Measurements from ENCODE around the gene COPS7A. TPM values are rescaled to one million over a fixed set of nuclear protein-coding genes. Genes with fewer than 3 reads are reported as not detected.

Gene COPS7A
- total and polyA plus RNA-seq, 9 of the 15 experiments (the other 6 are each of a cell fraction or from before 2014, with no cell fraction given) = 12.7 to 36.0 (median 24.3) TPM

GRCh38 chr12:6766651-6767349 is 43.0 kb downstream of the COPS7A start (continued):
- no peak for TF ChIP-seq ZNF280B (CRISPR knock-in tag; IDR thresholded peaks at IDR 0.05)
- TF ChIP-seq PTTG1 (tag; IDR thresholded peaks at IDR 0.05; ENCODE audit: low read depth) = no peak
- TF ChIP-seq MYC (IDR thresholded peaks at IDR 0.05; ENCODE audit: low read depth, low read length) = peak; percentile 58
- no peak for TF ChIP-seq MYC (CRISPR knock-in tag; IDR thresholded peaks at IDR 0.05; ENCODE audit: borderline replicate concordance, low read depth)
- TF ChIP-seq CXXC5 (CRISPR knock-in tag; IDR thresholded peaks at IDR 0.05) = peak; percentile 68
- no peak for TF ChIP-seq FUS (optimal IDR thresholded peaks at IDR 0.05; ENCODE audit: low read depth, low read length)
- TF ChIP-seq CREM (IDR thresholded peaks at IDR 0.05; ENCODE audit: low read depth) = 0 out of 2 replicates have a peak, but pooled peaks have one; percentile 18
- TF ChIP-seq FOXA3 (CRISPR knock-in tag; conservative IDR thresholded peaks at IDR 0.05 in 1 of 2, IDR thresholded peaks at IDR 0.05 in 1 of 2) = no peak
- TF ChIP-seq, protein P1, sequence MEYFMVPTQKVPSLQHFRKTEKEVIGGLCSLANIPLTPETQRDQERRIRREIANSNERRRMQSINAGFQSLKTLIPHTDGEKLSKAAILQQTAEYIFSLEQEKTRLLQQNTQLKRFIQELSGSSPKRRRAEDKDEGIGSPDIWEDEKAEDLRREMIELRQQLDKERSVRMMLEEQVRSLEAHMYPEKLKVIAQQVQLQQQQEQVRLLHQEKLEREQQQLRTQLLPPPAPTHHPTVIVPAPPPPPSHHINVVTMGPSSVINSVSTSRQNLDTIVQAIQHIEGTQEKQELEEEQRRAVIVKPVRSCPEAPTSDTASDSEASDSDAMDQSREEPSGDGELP (CRISPR knock-in tag; IDR thresholded peaks at IDR 0.05; ENCODE audit: borderline replicate concordance) = peak; percentile 35; the same call in 1 of the 2 replicates
- no peak for TF ChIP-seq KAT7 (CRISPR knock-in tag; IDR thresholded peaks at IDR 0.05; ENCODE audit: borderline replicate concordance)
- no peak for TF ChIP-seq ZC3H4 (CRISPR knock-in tag; IDR thresholded peaks at IDR 0.05; ENCODE audit: borderline replicate concordance)
- no peak for TF ChIP-seq NR2C2 (CRISPR knock-in tag; IDR thresholded peaks at IDR 0.05)
- no peak for TF ChIP-seq NR2C2 (tag; IDR thresholded peaks at IDR 0.05)
- TF ChIP-seq ZBTB40 (IDR thresholded peaks at IDR 0.05) = peak; percentile 37; the same call in 1 of the 2 replicates
- no peak for TF ChIP-seq ZBTB40 (CRISPR knock-in tag; IDR thresholded peaks at IDR 0.05)
- TF ChIP-seq SAFB (IDR thresholded peaks at IDR 0.05; ENCODE audit: borderline replicate concordance, low read depth, low read length) = no peak

Data from K562 (cell line).